ENCODE data around the gene SLC1A5.

GRCh38 chr19:46798713-46799112, 10.3 kb upstream of the SLC1A5 start:
- TF ChIP-seq PATZ1 (tag by site-specific recombination; IDR thresholded peaks at IDR 0.05) (no peak), ZNF549 (tag by site-specific recombination; IDR thresholded peaks at IDR 0.05) (no peak)

Data from HEK293 (cell line).